H9 (cell line): ENCODE data around the gene TRMT112. TPM values are rescaled to one million over a fixed set of nuclear protein-coding genes. Genes with fewer than 3 reads are reported as not detected.

ENCODE experiments used
- DNase-seq: peaks from one replicate; pipeline ENCODE4 v3.0.0-alpha.2; 2017
- H2AFZ ChIP-seq: one replicate; pipeline ENCODE4 v1.6.1; 2013; ENCODE audit warnings: mild to moderate bottlenecking, low read length, control low read depth, moderate library complexity
- H2AK5ac ChIP-seq: 2 replicates; pipeline ENCODE4 v1.6.1; 2013; ENCODE audit warnings: low read length, control low read depth, mixed read lengths; ENCODE audit not compliant: insufficient read length
- H2BK120ac ChIP-seq: one replicate; pipeline ENCODE4 v1.6.1; 2013; ENCODE audit warnings: low read depth, mild to moderate bottlenecking, low read length, control low read depth, inconsistent platforms; ENCODE audit not compliant: poor library complexity, severe bottlenecking
- H2BK12ac ChIP-seq: 2 replicates; pipeline ENCODE4 v1.6.1; 2013; ENCODE audit warnings: low read length, control low read depth, mixed read lengths, low read depth; ENCODE audit not compliant: insufficient read length
- H2BK15ac ChIP-seq: 2 replicates; pipeline ENCODE4 v1.6.1; 2013; ENCODE audit warnings: low read depth, low read length, control low read depth
- H2BK20ac ChIP-seq: one replicate; pipeline ENCODE4 v1.6.1; 2013; ENCODE audit warnings: low read depth, mild to moderate bottlenecking, low read length, control low read depth, inconsistent platforms; ENCODE audit not compliant: poor library complexity, severe bottlenecking
- H2BK5ac ChIP-seq: 2 replicates; pipeline ENCODE4 v1.6.1; 2013; ENCODE audit warnings: low read length, control low read depth, mixed read lengths; ENCODE audit not compliant: insufficient read length
- H3K14ac ChIP-seq: 2 replicates; pipeline ENCODE4 v1.6.1; 2013; ENCODE audit warnings: low read length, control low read depth; ENCODE audit not compliant: insufficient read depth
- H3K18ac ChIP-seq: 2 replicates; pipeline ENCODE4 v1.6.1; 2013; ENCODE audit warnings: low read depth, mild to moderate bottlenecking, mixed read lengths, low read length, control low read depth; ENCODE audit not compliant: insufficient read length
- H3K23ac ChIP-seq: 2 replicates; pipeline ENCODE4 v1.6.1; 2013; ENCODE audit warnings: low read length, control low read depth, mixed read lengths, low read depth; ENCODE audit not compliant: insufficient read length
- H3K23me2 ChIP-seq: 2 replicates; pipeline ENCODE4 v1.6.1; 2013; ENCODE audit warnings: low read depth, mild to moderate bottlenecking, mixed read lengths, low read length, control low read depth; ENCODE audit not compliant: insufficient read length, poor library complexity, severe bottlenecking
- H3K27ac ChIP-seq: 2 replicates; pipeline ENCODE4 v1.5.1; 2013; ENCODE audit warnings: low read length, control low read depth, mixed read lengths, low read depth; ENCODE audit not compliant: insufficient read length
- H3K27me3 ChIP-seq: 2 replicates; pipeline ENCODE4 v1.6.1; 2013; ENCODE audit warnings: low read length, control low read depth, inconsistent platforms; ENCODE audit not compliant: insufficient read depth
- H3K4ac ChIP-seq: 2 replicates; pipeline ENCODE4 v1.6.1; 2013; ENCODE audit warnings: low read depth, mild to moderate bottlenecking, control low read depth, inconsistent platforms, low read length, moderate library complexity
- H3K4me1 ChIP-seq: 2 replicates; pipeline ENCODE4 v1.6.1; 2013; ENCODE audit warnings: low read length, control low read depth, inconsistent platforms; ENCODE audit not compliant: insufficient read depth
- H3K4me2 ChIP-seq: 2 replicates; pipeline ENCODE4 v1.6.1; 2013; ENCODE audit warnings: low read length, control low read depth, mixed read lengths; ENCODE audit not compliant: insufficient read length, insufficient read depth
- H3K56ac ChIP-seq: 2 replicates; pipeline ENCODE4 v1.6.1; 2013; ENCODE audit warnings: low read depth, mild to moderate bottlenecking, mixed read lengths, low read length, control low read depth; ENCODE audit not compliant: insufficient read length
- H3K79me1 ChIP-seq: 2 replicates; pipeline ENCODE4 v1.6.1; 2013; ENCODE audit warnings: low read depth, mild to moderate bottlenecking, moderate library complexity, low read length, control low read depth, inconsistent platforms; ENCODE audit not compliant: insufficient read depth, poor library complexity, severe bottlenecking
- H3K79me2 ChIP-seq: 2 replicates; pipeline ENCODE4 v1.6.1; 2013; ENCODE audit warnings: low read length, control low read depth, inconsistent platforms; ENCODE audit not compliant: insufficient read depth
- H3K9ac ChIP-seq: 2 replicates; pipeline ENCODE4 v1.6.1; 2013; ENCODE audit warnings: low read length, control low read depth, mixed read lengths; ENCODE audit not compliant: insufficient read length; ENCODE audit errors: extremely low read depth
- H3K9me3 ChIP-seq: one replicate; pipeline ENCODE4 v1.6.1; 2013; ENCODE audit warnings: low read depth, low read length, inconsistent platforms; ENCODE audit not compliant: control insufficient read depth
- H3T11ph ChIP-seq: one replicate; pipeline ENCODE4 v1.6.1; 2013; ENCODE audit warnings: mild to moderate bottlenecking, low read length, control low read depth, inconsistent platforms
- H4K20me1 ChIP-seq: one replicate; pipeline ENCODE4 v1.6.1; 2013; ENCODE audit not compliant: control insufficient read depth, insufficient read length, insufficient read depth
- H4K5ac ChIP-seq: 2 replicates; pipeline ENCODE4 v1.6.1; 2013; ENCODE audit warnings: low read depth, mild to moderate bottlenecking, mixed read lengths, low read length, control low read depth; ENCODE audit not compliant: insufficient read length
- H4K8ac ChIP-seq: replicated peaks from 2 replicates; pipeline ENCODE4 v1.6.1; 2013; ENCODE audit warnings: low read length, control low read depth, mixed read lengths, low read depth; ENCODE audit not compliant: insufficient read length
- H4K91ac ChIP-seq: 2 replicates; pipeline ENCODE4 v1.6.1; 2013; ENCODE audit warnings: low read depth, mild to moderate bottlenecking, moderate library complexity, mixed read lengths, low read length, control low read depth; ENCODE audit not compliant: insufficient read length
- H3K27ac Mint-ChIP-seq, 3 experiments: 2 replicates in 2 of 3; 3 replicates in 1 of 3; pipeline ENCODE4 v1.8.0; 2020 to 2021; ENCODE audit warnings: mixed read lengths in 3 of 3, mild to moderate bottlenecking in 1 of 3, moderate library complexity in 1 of 3
- H3K27me3 Mint-ChIP-seq: 2 replicates; pipeline ENCODE4 v1.8.0; 2021; ENCODE audit warnings: low read depth, mild to moderate bottlenecking, moderate library complexity, mixed read lengths
- H3K36me3 Mint-ChIP-seq, 3 experiments: 2 replicates in 2 of 3; 3 replicates in 1 of 3; pipeline ENCODE4 v1.8.0; 2020 to 2021; ENCODE audit warnings: low read depth in 3 of 3, mixed read lengths in 3 of 3; ENCODE audit not compliant: insufficient read depth in 1 of 3
- H3K4me1 Mint-ChIP-seq, 2 experiments: 2 replicates each; pipeline ENCODE4 v1.8.0; 2020; ENCODE audit warnings: mixed read lengths in 2 of 2
- H3K4me3 Mint-ChIP-seq, 2 experiments: 2 replicates in 1 of 2; 3 replicates in 1 of 2; pipeline ENCODE4 v1.8.0; 2020 to 2021; ENCODE audit warnings: mild to moderate bottlenecking in 2 of 2, mixed read lengths in 2 of 2, moderate library complexity in 1 of 2
- H3K9me3 Mint-ChIP-seq, 2 experiments: 2 replicates in 1 of 2; 3 replicates in 1 of 2; pipeline ENCODE4 v1.8.0; 2020; ENCODE audit warnings: mild to moderate bottlenecking in 2 of 2, mixed read lengths in 2 of 2, moderate library complexity in 1 of 2
- WGBS: extraction: QIAGEN DNeasy Blood & Tissue Kit; methylation state at CpG from one replicate; pipeline ENCODE4 v1.1.7; 2013; ENCODE audit warnings: missing lambda C conversion rate, low lambda C conversion rate, mixed read lengths; ENCODE audit not compliant: insufficient read length; ENCODE audit errors: extremely low coverage; 5-methylcytosine and 5-hydroxymethylcytosine counted together
- total RNA-seq: library from RNA; stranded (reverse); gene quantifications from 2 replicates; pipeline ENCODE4 v1.2.1, GENCODE V29; 2021
- TF ChIP-seq, protein P1 (sequence below): fragments of 200-600 bp; sonication (generic); conservative IDR thresholded peaks from 3 replicates; pipeline ENCODE4 v1.8.0; 2021; ENCODE audit warnings: antibody characterized with exemption, mild to moderate bottlenecking

TRMT112 gene
- total RNA-seq, 1 experiment from 2014 or later, result 315 TPM

DNA sequence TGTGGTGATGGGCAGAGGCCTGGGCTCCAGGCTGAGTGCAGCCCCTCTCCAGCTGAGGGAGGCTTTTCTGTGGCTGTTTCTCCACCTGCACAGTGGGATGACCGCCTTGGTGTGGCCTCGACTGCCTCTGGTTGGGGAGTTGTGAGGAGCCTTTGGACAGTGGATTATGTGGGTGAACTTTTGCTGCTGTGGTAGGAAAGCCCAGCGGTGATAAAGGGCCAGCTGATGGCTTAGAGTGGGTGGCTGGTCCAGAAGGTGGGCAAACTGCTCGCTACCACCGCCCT lies 13.4 kb downstream of the TRMT112 start:
- peaks cover 3 to 7% (median 6%) of the 10 kb centered on the region in 3 experiments; a peak in 5 of 7 replicates for H3K36me3 Mint-ChIP-seq
- Histone ChIP-seq H3K79me2 (peaks cover 3% of the 10 kb centered on the region; the same call in 1 of the 2 replicates), H3K9me3 (no peaks in the 10 kb centered on the region), H3K18ac (no peak overlapping the region), H3K4ac (no peak overlapping the region), H3K27ac (no peak overlapping the region), H2BK15ac (no peak overlapping the region), H2BK20ac (no peak overlapping the region), H3K4me2 (peak overlapping the region; percentile 57), H4K20me1 (no peaks in the 10 kb centered on the region), H3K79me1 (peaks cover 5% of the 10 kb centered on the region), H2BK12ac (no peak overlapping the region), H3K4me1 (peaks cover 2% of the 10 kb centered on the region; the same call in 1 of the 2 replicates), H2BK5ac (no peak overlapping the region), H2AK5ac (no peak overlapping the region), H3K23me2 (peaks cover 22% of the 10 kb centered on the region), H3T11ph (no peak overlapping the region), H4K91ac (no peak overlapping the region), H3K23ac (no peak overlapping the region), H4K5ac (no peak overlapping the region), H3K27me3 (peaks cover 17% of the 10 kb centered on the region), H4K8ac (no peak overlapping the region), H3K56ac (no peak overlapping the region), H2AFZ (no peak overlapping the region), H2BK120ac (no peak overlapping the region), H3K14ac (no peak overlapping the region), H3K9ac (no peak overlapping the region)
- no peak for DNase-seq
- TF ChIP-seq, protein P1, sequence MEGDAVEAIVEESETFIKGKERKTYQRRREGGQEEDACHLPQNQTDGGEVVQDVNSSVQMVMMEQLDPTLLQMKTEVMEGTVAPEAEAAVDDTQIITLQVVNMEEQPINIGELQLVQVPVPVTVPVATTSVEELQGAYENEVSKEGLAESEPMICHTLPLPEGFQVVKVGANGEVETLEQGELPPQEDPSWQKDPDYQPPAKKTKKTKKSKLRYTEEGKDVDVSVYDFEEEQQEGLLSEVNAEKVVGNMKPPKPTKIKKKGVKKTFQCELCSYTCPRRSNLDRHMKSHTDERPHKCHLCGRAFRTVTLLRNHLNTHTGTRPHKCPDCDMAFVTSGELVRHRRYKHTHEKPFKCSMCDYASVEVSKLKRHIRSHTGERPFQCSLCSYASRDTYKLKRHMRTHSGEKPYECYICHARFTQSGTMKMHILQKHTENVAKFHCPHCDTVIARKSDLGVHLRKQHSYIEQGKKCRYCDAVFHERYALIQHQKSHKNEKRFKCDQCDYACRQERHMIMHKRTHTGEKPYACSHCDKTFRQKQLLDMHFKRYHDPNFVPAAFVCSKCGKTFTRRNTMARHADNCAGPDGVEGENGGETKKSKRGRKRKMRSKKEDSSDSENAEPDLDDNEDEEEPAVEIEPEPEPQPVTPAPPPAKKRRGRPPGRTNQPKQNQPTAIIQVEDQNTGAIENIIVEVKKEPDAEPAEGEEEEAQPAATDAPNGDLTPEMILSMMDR, result no peak
- H3K4me1 Mint-ChIP-seq, result peaks cover 21 to 22% of the 10 kb centered on the region in 2 experiments
- WGBS, result no CpG with 5 or more reads among the region's 5 CpGs
- peak overlapping the region; percentile 84 to 91 for H3K4me3 Mint-ChIP-seq
- peaks cover 47% of the 10 kb centered on the region for H3K27me3 Mint-ChIP-seq
- no peaks in the 10 kb centered on the region for H3K9me3 Mint-ChIP-seq
- H3K27ac Mint-ChIP-seq, result peak overlapping the region in 1 of 3 experiments; percentile 100; a peak in 1 of 7 replicates
